Measurements from ENCODE around the gene SPINK4. TPM values are rescaled to one million over a fixed set of nuclear protein-coding genes. Genes with fewer than 3 reads are reported as not detected.

The SPINK4 gene
- polyA plus RNA-seq, 2 donors: not detected

- Histone ChIP-seq H3K4me3 (ENCODE audit: low read depth in 1 of 2, low read length in 2 of 2) (no peak overlapping the region), H3K27ac (ENCODE audit: low read depth in 2 of 2, low read length in 1 of 2) (no peak overlapping the region), H3K9me3 (ENCODE audit: control insufficient read depth in 2 of 2, insufficient read depth in 1 of 2, low read depth in 1 of 2, low read length in 1 of 2) (no peaks in the 10 kb centered on the region), H3K27me3 (ENCODE audit: control insufficient read depth in 1 of 2, insufficient read depth in 2 of 2, low read length in 2 of 2) (no peaks in the 10 kb centered on the region), H3K36me3 (ENCODE audit: control insufficient read depth in 2 of 2, insufficient read depth in 2 of 2, low read length in 1 of 2) (peaks cover 8 to 12% of the 10 kb centered on the region in 2 donors), H3K4me1 (ENCODE audit: control insufficient read depth in 2 of 2, insufficient read depth in 2 of 2, low read length in 1 of 2) (peaks cover 0 to 2% of the 10 kb centered on the region in 2 donors)
- 50 to 60% methylated on average over 1 of the region's 1 CpG for WGBS, 2 donors
Measured at GRCh38 chr9:33297432-33297831, 57.5 kb downstream of the SPINK4 start.

Other genes starting within 250 kb of the SPINK4 start
- gene APTX, start 238.5 kb upstream of the SPINK4 start, polyA plus RNA-seq: 10 to 100 TPM; 22.4 to 24.5 TPM
- gene DNAJA1, start 214.9 kb upstream of the SPINK4 start, polyA plus RNA-seq: 10 to 100 TPM; 25.8 to 45.7 TPM
- 1 to 10 TPM; 4.8 to 8.5 TPM for gene SMU1, start 163.5 kb upstream of the SPINK4 start, polyA plus RNA-seq
- gene B4GALT1, start 72.8 kb upstream of the SPINK4 start, polyA plus RNA-seq: 10 to 100 TPM; 26.0 to 29.2 TPM
- gene BAG1, start 24.5 kb downstream of the SPINK4 start, polyA plus RNA-seq: 100 to 1,000 TPM in 1 of 2 donors, 10 to 100 TPM in 1; 63.5 to 102 TPM
- gene CHMP5, start 24.9 kb downstream of the SPINK4 start, polyA plus RNA-seq: 10 to 100 TPM; 59.9 to 64.2 TPM
- 10 to 100 TPM; 13.0 to 17.2 TPM for gene NFX1, start 50.3 kb downstream of the SPINK4 start, polyA plus RNA-seq
- 1 to 10 TPM in 1 of 2 donors, under 1 TPM in 1; 0.54 to 2.6 TPM for gene AQP7, start 162.4 kb downstream of the SPINK4 start, polyA plus RNA-seq
- 1,000 to 10,000 TPM in 1 of 2 donors, 100 to 1,000 TPM in 1; 933 to 1,009 TPM for gene AQP3, start 207.4 kb downstream of the SPINK4 start, polyA plus RNA-seq
- gene NOL6, start 233.8 kb downstream of the SPINK4 start, polyA plus RNA-seq: 10 to 100 TPM; 25.2 to 29.2 TPM

Data from esophagus (tissue), 2 donors.